Measurements from ENCODE around the gene TFR2.

The TFR2 gene

DNA sequence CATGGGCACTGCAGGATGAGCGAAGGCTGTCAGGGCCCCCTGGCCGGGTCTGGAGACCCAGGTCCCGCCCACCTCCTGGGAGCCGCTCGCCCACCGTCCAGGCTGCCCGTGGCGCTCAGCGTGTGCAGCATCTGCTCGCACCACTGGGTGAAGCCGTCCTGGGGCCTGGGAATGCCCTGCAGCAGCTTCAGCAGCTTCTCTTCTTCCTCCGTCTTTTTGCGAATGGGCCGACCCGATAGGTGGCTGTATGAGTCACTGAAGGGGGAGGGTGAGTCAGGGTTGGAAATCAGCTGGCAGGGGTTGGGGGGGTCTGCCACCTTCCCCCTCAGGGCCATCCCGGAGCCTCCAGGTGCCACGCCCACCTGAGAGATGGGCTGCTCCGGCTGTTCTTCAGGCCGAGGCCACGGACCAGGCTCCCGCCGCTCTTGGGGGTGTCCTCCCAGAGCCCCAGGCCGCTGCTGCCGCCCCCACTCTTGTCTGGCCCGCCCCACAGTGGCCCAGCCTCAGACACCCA, 40.9 kb upstream of the TFR2 start:
- Histone ChIP-seq H3K4me3 (no peak overlapping the region), H3K27ac (peak overlapping the region in 1 of 2 donors; percentile 11)
- TF ChIP-seq, protein P1, sequence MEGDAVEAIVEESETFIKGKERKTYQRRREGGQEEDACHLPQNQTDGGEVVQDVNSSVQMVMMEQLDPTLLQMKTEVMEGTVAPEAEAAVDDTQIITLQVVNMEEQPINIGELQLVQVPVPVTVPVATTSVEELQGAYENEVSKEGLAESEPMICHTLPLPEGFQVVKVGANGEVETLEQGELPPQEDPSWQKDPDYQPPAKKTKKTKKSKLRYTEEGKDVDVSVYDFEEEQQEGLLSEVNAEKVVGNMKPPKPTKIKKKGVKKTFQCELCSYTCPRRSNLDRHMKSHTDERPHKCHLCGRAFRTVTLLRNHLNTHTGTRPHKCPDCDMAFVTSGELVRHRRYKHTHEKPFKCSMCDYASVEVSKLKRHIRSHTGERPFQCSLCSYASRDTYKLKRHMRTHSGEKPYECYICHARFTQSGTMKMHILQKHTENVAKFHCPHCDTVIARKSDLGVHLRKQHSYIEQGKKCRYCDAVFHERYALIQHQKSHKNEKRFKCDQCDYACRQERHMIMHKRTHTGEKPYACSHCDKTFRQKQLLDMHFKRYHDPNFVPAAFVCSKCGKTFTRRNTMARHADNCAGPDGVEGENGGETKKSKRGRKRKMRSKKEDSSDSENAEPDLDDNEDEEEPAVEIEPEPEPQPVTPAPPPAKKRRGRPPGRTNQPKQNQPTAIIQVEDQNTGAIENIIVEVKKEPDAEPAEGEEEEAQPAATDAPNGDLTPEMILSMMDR (IDR thresholded peaks at IDR 0.05): no peak
- no peak for DNase-seq (ENCODE audit: low spot score)

DNA sequence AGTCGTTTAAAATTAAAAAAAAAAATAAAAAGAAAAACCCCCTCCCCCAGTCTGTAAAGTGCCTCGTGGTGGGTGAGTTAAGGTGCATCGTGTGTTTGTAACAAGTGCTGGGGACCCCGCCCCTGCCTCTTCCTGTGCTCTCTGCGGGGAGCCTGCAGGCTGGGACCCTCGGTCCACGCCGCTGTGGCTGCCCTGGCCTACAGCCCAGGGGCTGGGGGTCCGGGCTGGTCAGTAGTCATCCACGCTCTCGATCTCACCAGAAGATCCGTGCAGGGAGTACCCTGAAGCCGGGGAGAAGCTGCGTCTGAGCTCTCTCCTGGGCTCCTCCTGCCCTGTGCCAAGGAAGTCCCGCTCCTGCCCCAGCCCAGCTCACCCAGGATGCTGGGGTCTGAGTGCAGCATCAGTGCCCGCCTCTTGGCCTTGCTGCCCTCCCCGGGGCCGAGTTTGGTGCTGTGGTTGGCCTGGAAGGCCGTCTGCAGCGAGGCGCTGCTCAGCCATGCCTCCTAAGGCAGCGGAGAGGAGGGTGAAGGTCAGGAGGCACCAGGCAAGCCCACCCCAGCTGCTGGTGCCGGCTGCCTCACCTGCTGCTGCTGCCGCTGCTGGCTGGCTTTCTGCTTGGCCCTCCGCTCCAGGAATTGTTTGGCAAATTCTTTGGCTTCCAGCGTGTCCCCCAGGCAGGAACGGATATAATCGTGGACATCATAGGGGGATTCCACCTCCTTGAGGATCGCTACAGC, 40.3 kb upstream of the TFR2 start:
- TF ChIP-seq, protein P1 (IDR thresholded peaks at IDR 0.05): no peak
- peak overlapping the region in 1 of 2 donors; percentile 11 for H3K27ac ChIP-seq
- no peak for DNase-seq (ENCODE audit: low spot score)
- no peak overlapping the region for H3K4me3 ChIP-seq

DNA sequence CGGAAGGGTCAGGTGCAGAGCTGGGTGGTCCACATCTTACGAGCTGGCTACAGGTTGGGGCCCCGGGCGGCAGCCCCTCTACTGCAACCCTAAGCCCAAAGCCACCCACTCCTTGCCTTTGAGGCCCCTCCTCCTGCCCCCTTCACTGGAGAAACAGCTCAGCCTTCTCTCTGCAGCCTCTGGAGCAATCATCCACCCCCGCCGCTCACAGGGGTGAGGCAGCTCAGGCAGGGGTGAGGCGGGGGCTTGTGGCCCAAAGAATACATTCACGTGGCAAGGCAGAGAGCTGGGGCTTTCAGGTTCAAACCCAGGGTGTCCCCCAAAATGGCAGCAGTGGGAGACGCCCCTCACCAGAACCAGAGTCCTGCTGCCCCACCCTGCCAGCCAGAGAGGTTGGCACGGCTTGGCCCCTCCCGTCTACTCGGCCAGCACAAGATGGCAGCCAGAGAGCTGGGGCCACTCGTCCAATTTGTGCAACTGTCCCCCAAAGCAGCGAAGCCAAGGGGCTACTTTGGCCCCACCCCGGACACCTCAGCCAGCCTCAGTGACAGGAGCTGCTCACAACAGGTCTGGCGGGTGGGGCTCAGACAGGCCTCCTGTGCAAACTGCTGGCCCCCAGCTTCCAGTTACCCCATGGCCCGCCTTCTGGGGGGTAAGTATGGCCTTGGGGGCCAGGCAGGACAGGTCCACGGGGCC, 39.4 kb upstream of the TFR2 start:
- H3K27ac ChIP-seq: peak overlapping the region in 1 of 2 donors; percentile 78
- no peak for DNase-seq (ENCODE audit: low spot score)
- H3K4me3 ChIP-seq: no peak overlapping the region
- TF ChIP-seq, protein P1 (IDR thresholded peaks at IDR 0.05): no peak

DNA sequence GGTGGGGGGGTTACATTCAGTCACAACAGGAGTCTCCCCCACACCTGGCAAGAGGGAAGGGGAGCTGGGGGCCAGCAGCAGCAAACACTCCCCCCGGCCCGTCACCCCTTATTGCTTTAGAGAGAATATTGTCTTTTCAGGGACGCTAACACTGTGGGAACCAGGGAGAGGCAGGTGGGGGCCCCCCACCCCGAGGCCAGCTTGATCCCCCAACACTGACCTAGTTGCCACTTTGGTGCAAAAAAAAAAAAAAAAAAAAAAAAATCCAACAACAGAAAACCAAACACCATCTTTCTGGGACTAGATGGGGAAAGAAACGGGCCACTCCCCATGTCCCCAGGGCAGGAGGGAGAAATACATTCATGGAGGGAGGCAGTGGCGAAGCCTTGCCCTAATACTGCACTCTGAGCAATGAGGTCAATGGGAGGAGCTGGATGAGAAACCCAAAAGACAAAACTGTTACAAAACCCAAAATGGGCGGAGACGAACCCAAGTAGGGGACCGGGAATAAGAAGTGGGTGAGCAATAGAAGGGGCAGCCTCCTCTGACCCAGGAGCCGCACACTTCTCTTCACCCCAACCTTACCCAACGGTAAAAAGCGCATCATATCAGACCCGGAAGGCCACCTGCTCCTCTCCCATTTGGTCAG, 38.7 kb upstream of the TFR2 start:
- no peak overlapping the region for H3K4me3 ChIP-seq
- TF ChIP-seq, protein P1 (IDR thresholded peaks at IDR 0.05): no peak
- peak overlapping the region; percentile 17 to 78 for H3K27ac ChIP-seq
- DNase-seq (ENCODE audit: low spot score): no peak

DNA sequence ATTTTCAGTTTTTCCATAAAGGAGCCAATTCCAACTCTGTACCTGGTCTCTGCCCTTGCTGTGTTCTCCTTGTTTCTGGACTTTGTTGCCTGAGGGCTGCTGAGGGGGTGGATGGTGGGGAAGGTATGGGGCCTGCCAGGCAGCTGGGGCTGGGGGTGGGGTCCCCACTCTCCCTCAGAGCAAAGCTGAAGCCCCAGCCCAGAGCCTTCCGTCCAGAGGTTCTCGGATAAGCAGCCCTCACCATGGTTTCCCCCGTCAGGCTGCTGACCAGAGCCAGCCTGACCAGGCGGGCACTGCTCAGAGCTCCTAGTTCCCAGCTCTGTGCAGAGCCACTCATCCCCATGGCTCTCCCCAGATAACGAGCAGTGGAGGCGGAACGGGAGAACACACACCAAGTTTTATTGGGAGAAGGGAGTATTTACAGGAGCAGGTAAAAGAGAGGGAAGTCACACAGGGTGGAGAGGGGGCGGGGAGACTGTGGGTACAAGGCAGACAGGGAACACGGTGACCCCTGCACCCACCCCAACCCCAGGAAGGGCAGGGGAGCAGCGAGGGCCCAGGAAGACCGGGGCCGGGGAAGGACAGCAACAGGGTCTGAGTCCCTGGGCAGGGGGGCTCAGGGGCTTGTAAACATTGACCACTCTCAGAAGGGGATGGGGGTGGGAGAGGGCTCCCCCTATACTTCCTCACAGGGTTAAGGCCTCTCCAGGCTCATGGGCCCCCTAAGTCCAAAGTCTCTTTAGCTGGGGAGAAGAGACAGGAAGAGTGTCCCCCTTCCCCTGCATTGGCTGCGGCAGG, 38.0 kb upstream of the TFR2 start:
- Histone ChIP-seq H3K4me3 (no peak overlapping the region), H3K27ac (peak overlapping the region; percentile 17 to 58)
- no peak for DNase-seq (ENCODE audit: low spot score)
- TF ChIP-seq, protein P1 (IDR thresholded peaks at IDR 0.05): no peak

DNA sequence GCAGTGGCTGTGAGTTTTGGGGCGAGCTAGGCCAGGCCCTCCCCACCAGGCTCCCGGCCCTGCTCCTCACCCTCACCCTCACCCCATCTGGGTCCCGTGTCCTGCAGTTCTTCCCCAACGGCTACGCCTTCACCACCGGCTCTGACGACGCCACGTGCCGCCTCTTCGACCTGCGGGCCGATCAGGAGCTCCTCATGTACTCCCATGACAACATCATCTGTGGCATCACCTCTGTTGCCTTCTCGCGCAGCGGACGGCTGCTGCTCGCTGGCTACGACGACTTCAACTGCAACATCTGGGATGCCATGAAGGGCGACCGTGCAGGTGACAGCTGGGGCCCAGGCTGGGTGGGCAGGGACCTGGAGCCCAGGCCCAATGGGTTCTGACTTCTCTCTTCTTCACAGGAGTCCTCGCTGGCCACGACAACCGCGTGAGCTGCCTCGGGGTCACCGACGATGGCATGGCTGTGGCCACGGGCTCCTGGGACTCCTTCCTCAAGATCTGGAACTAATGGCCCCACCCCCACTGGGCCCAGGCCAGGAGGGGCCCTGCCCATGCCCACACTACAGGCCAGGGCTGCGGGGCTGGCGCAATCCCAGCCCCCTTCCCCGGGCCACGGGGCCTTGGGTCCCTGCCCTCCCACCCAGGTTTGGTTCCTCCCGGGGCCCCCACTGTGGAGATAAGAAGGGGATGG, 37.1 kb upstream of the TFR2 start:
- TF ChIP-seq, protein P1 (IDR thresholded peaks at IDR 0.05): no peak
- DNase-seq (ENCODE audit: low spot score): no peak
- peak overlapping the region in 1 of 2 donors; percentile 58 for H3K27ac ChIP-seq
- H3K4me3 ChIP-seq: no peak overlapping the region
